Muscle layer of colon (tissue), 2 donors: ENCODE results near the gene DISC1.

ENCODE experiments used
- H3K27ac ChIP-seq: one replicate; pipeline ENCODE4 v1.7.0; 2013; ENCODE audit warnings: low read depth, mild to moderate bottlenecking, low read length, moderate library complexity
- H3K27me3 ChIP-seq, 2 donors: one replicate each; pipeline ENCODE4 v1.7.0; 2013; ENCODE audit warnings: low read length in 2 of 2, mild to moderate bottlenecking in 2 of 2; ENCODE audit not compliant: insufficient read depth in 2 of 2, control insufficient read depth in 1 of 2
- H3K36me3 ChIP-seq: one replicate; pipeline ENCODE4 v1.7.0; 2013; ENCODE audit warnings: mild to moderate bottlenecking, low read length; ENCODE audit not compliant: insufficient read depth
- H3K4me1 ChIP-seq: one replicate; pipeline ENCODE4 v1.7.0; 2013; ENCODE audit warnings: mild to moderate bottlenecking, low read length; ENCODE audit not compliant: insufficient read depth
- H3K4me3 ChIP-seq, 2 donors: one replicate each; pipeline ENCODE4 v1.7.0; 2013; ENCODE audit warnings: low read length in 2 of 2, low read depth in 1 of 2, mild to moderate bottlenecking in 1 of 2, moderate library complexity in 1 of 2
- H3K9ac ChIP-seq: one replicate; pipeline ENCODE4 v1.7.0; 2013; ENCODE audit warnings: low read length
- H3K9me3 ChIP-seq: one replicate; pipeline ENCODE4 v1.7.0; 2013; ENCODE audit warnings: mild to moderate bottlenecking, low read length
- donor health status: abdominal sarcoma.
- donor health status: Adenocarcinoma of cecum.

DISC1 gene

GRCh38 chr1:231594123-231594522 is 32.5 kb upstream of the DISC1 start:
- Histone ChIP-seq H3K27me3 (no peaks in the 10 kb centered on the region), H3K36me3 (no peaks in the 10 kb centered on the region), H3K9ac (no peak overlapping the region), H3K27ac (no peak overlapping the region), H3K4me1 (peaks cover 10% of the 10 kb centered on the region), H3K4me3 (no peak overlapping the region), H3K9me3 (no peaks in the 10 kb centered on the region)

- Histone ChIP-seq H3K36me3 (no peaks in the 10 kb centered on the region), H3K27ac (no peak overlapping the region), H3K4me3 (no peak overlapping the region), H3K9me3 (no peaks in the 10 kb centered on the region), H3K9ac (no peak overlapping the region), H3K27me3 (no peaks in the 10 kb centered on the region), H3K4me1 (peaks cover 10% of the 10 kb centered on the region)
Observed at GRCh38 chr1:231594749-231595148, 31.8 kb upstream of the DISC1 start.

- Histone ChIP-seq H3K9me3 (no peaks in the 10 kb centered on the region), H3K36me3 (no peaks in the 10 kb centered on the region), H3K27ac (no peak overlapping the region), H3K9ac (no peak overlapping the region), H3K4me3 (no peak overlapping the region), H3K27me3 (no peaks in the 10 kb centered on the region), H3K4me1 (peaks cover 12% of the 10 kb centered on the region)
Observed at GRCh38 chr1:231596337-231596791, 30.2 kb upstream of the DISC1 start.

GRCh38 chr1:231597971-231598370 is 28.6 kb upstream of the DISC1 start:
- no peak overlapping the region for H3K4me3 ChIP-seq
- peaks cover 22% of the 10 kb centered on the region for H3K4me1 ChIP-seq
- H3K9ac ChIP-seq, result no peak overlapping the region
- no peaks in the 10 kb centered on the region for H3K36me3 ChIP-seq
- H3K27me3 ChIP-seq, result no peaks in the 10 kb centered on the region
- H3K9me3 ChIP-seq, result no peaks in the 10 kb centered on the region
- no peak overlapping the region for H3K27ac ChIP-seq

GRCh38 chr1:231600458-231600976 is 26.1 kb upstream of the DISC1 start:
- peak overlapping the region; percentile 12 for H3K27ac ChIP-seq
- H3K4me3 ChIP-seq, result no peak overlapping the region
- no peaks in the 10 kb centered on the region for H3K9me3 ChIP-seq
- H3K36me3 ChIP-seq, result no peaks in the 10 kb centered on the region
- H3K9ac ChIP-seq, result no peak overlapping the region
- H3K27me3 ChIP-seq, result no peaks in the 10 kb centered on the region
- H3K4me1 ChIP-seq, result peaks cover 22% of the 10 kb centered on the region

GRCh38 chr1:231601824-231602672 is 24.5 kb upstream of the DISC1 start:
- Histone ChIP-seq H3K36me3 (no peaks in the 10 kb centered on the region), H3K27ac (peak overlapping the region; percentile 30), H3K27me3 (no peaks in the 10 kb centered on the region), H3K4me3 (no peak overlapping the region), H3K9me3 (no peaks in the 10 kb centered on the region), H3K4me1 (peaks cover 22% of the 10 kb centered on the region), H3K9ac (no peak overlapping the region)

GRCh38 chr1:231602673-231602984 is 24.0 kb upstream of the DISC1 start:
- Histone ChIP-seq H3K27ac (no peak overlapping the region), H3K36me3 (no peaks in the 10 kb centered on the region), H3K9me3 (no peaks in the 10 kb centered on the region), H3K4me3 (no peak overlapping the region), H3K27me3 (no peaks in the 10 kb centered on the region), H3K9ac (no peak overlapping the region), H3K4me1 (peaks cover 22% of the 10 kb centered on the region)

GRCh38 chr1:231603598-231604275 is 22.9 kb upstream of the DISC1 start:
- Histone ChIP-seq H3K36me3 (no peaks in the 10 kb centered on the region), H3K9ac (peak overlapping the region; percentile 65), H3K4me1 (peaks cover 22% of the 10 kb centered on the region), H3K27ac (no peak overlapping the region), H3K9me3 (no peaks in the 10 kb centered on the region), H3K4me3 (peak overlapping the region; percentile 42 to 80), H3K27me3 (no peaks in the 10 kb centered on the region)

- Histone ChIP-seq H3K36me3 (no peaks in the 10 kb centered on the region), H3K9ac (no peak overlapping the region), H3K9me3 (no peaks in the 10 kb centered on the region), H3K4me3 (no peak overlapping the region), H3K4me1 (peaks cover 22% of the 10 kb centered on the region), H3K27me3 (no peaks in the 10 kb centered on the region), H3K27ac (no peak overlapping the region)
Observed at GRCh38 chr1:231604276-231604621, 22.3 kb upstream of the DISC1 start.

GRCh38 chr1:231605149-231606100 is 21.2 kb upstream of the DISC1 start:
- Histone ChIP-seq H3K4me1 (peaks cover 17% of the 10 kb centered on the region), H3K9ac (no peak overlapping the region), H3K36me3 (no peaks in the 10 kb centered on the region), H3K27ac (no peak overlapping the region), H3K27me3 (no peaks in the 10 kb centered on the region), H3K4me3 (no peak overlapping the region), H3K9me3 (no peaks in the 10 kb centered on the region)

GRCh38 chr1:231606712-231607111 is 19.9 kb upstream of the DISC1 start:
- H3K9ac ChIP-seq, result no peak overlapping the region
- no peaks in the 10 kb centered on the region for H3K27me3 ChIP-seq
- no peaks in the 10 kb centered on the region for H3K36me3 ChIP-seq
- H3K27ac ChIP-seq, result no peak overlapping the region
- no peak overlapping the region for H3K4me3 ChIP-seq
- H3K9me3 ChIP-seq, result no peaks in the 10 kb centered on the region
- H3K4me1 ChIP-seq, result peaks cover 7% of the 10 kb centered on the region
